ENCODE measurements around the gene SIGLEC7. TPM values are rescaled to one million over a fixed set of nuclear protein-coding genes. Genes with fewer than 3 reads are reported as not detected.
A peak's percentile ranks its signal among the peaks of the same experiment; 100 is the strongest.

The SIGLEC7 gene
- polyA plus RNA-seq, 3 donors = 0.22 to 0.65 (median 0.27) TPM

DNA sequence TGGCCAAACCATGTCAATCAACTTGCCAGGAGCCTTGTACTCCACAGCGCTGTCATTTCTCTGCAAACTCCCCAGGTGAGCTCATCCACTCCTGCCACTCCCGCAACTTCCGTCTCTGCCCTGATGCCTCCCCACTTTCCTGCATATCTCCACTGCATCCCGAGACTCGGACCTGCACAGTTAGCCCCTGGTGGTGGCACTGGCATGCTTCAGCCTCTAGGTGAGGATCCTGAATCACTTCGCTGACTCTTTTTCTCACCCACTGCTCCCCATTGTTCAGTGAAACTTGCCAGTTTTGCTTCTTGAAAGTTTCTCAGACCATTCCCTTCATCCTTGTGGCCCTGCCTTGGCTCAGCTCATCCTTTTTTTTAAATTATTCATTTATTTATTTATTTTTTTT is 30.5 kb upstream of the SIGLEC7 start:
- DNase-seq (ENCODE audit: extremely low read depth in 1 of 11, low read depth in 9 of 11, low spot score in 4 of 11) = no peak

DNA sequence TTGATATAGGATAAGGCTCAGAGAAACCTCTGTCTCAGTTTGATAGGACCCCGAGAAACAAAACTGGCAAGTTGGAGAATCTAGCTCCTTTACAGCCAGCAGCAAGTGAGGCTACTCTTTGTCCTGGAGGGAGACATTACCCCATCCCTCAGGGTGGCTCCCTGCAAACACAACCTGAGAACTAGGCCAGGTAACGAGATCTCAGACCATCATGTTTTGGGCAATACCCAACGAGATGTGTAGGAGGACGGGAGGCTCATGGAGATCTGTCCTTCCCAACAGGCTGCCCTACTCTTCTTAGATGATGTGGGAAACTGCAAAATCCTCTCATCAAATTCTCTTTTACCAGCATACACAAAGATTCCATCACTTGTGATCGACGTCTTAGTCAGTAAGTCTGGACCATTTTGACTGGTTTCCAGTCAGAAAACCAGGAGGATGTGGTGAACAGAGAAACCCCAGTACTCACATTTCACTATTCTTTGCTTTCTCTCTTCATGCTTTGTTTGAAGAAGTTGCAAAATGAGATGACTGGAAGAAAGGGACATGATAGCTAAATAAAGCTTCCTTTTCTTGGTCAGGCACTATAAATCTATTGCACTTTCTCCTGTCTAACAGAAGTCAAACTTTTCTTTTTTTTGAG is 27.9 kb upstream of the SIGLEC7 start:
- no peak for DNase-seq (ENCODE audit: extremely low read depth in 1 of 11, low read depth in 9 of 11, low spot score in 4 of 11)

DNA sequence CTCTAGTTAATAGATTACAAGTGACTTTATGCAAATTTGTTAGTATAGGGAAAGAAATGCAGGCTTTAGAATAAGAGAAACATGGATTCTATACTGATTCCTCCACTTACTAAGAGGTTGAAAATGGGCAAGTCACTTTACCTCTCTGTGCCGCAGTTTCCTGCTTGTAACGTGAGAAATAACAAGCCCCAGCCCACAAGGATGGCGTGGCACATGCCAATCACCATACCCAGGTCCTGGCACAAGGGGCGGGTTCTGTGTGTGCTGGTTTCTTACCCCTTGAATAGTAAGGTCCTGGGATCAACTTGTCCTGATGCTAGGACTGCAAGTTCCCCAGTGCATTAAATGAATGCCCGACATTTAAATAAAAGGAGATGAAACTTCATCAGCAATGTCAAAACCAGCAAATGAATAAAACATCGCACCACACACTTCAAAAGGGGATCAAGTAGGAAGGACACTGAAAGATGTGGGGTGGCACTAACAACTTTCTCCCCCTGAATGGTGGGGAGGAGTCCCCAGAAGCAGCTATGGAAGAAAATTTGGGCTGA is 25.3 kb upstream of the SIGLEC7 start:
- no peak for DNase-seq (ENCODE audit: extremely low read depth in 1 of 11, low read depth in 9 of 11, low spot score in 4 of 11)

DNA sequence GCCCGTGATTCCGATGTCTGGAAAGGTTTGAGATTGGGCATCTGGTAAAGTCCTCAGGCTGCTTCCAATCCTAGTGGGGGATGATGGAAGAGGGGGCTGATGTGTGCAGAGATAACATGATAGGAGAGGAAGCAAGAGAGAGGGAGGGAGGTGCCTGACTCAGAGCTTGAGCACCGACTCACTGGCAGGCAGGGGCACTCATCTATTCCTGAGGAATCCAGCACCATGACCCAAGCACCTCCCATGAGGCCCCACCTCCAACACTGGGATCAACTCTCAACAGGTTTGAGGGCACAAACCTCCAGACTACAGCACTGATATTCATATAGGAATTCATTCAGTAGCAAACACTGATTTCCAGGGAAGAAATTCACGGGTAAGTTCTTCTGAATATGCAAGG is 23.0 kb upstream of the SIGLEC7 start:
- DNase-seq (ENCODE audit: extremely low read depth in 1 of 11, low read depth in 9 of 11, low spot score in 4 of 11) = no peak

DNA sequence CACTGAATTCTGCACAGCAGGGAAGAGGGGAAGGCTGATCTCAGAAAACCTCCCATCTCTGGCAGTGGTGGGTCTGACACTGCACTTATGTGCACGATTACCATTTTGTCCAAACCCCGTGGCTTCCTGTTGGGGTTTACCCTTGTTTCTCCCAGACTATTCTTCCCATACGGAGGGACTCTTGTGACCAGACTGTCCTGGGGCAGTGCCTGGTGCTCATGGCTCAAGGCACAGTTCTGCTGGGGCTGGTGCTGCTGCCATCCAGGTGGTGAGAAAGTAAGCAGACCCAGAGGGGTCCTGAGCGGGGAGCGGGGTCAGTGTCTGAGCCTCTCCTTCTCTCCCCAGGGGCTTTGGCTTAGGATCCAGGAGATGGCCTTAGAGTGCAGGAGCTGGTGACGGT is 22.5 kb upstream of the SIGLEC7 start:
- DNase-seq (ENCODE audit: extremely low read depth in 1 of 11, low read depth in 9 of 11, low spot score in 4 of 11) = no peak

DNA sequence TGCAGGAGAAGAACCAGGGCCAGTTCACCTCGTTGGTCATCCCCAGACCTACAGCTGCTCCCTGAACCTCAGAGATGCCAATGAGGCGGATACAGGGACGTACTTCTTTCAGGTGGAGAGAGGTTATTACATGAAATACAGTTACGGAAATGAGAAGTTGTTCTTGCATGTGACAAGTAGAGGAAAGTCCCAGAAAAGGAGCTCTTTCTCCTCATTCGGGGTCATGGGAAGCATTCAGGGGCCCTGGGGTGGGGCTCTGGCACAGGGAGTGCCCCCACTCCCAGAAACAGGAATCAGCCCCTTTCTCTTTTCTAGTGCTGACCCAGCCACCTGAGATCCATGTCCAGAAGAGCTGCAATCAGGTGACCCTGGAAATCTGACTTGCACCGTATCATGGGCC is 21.9 kb upstream of the SIGLEC7 start:
- no peak for DNase-seq (ENCODE audit: extremely low read depth in 1 of 11, low read depth in 9 of 11, low spot score in 4 of 11)

DNA sequence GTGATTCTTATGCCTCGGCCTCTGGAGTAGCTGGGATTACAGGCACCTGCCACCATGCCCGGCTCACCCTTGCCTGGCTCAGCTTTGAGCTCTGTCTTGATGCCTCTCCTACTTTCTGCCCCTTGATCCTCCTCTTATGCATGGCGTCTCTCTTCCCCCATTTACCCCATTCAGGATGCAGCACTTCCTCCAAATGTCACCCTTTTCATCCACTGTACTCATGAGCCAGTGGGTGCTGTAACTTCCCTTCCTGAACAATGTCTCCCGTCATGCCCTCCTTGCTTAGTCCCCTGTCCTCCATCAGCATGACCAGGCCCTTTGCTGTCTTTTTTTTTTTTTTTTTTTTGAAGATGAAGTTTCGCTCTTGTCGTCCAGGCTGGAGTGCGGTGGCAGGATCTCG is 20.8 kb upstream of the SIGLEC7 start:
- no peak for DNase-seq (ENCODE audit: extremely low read depth in 1 of 11, low read depth in 9 of 11, low spot score in 4 of 11)

DNA sequence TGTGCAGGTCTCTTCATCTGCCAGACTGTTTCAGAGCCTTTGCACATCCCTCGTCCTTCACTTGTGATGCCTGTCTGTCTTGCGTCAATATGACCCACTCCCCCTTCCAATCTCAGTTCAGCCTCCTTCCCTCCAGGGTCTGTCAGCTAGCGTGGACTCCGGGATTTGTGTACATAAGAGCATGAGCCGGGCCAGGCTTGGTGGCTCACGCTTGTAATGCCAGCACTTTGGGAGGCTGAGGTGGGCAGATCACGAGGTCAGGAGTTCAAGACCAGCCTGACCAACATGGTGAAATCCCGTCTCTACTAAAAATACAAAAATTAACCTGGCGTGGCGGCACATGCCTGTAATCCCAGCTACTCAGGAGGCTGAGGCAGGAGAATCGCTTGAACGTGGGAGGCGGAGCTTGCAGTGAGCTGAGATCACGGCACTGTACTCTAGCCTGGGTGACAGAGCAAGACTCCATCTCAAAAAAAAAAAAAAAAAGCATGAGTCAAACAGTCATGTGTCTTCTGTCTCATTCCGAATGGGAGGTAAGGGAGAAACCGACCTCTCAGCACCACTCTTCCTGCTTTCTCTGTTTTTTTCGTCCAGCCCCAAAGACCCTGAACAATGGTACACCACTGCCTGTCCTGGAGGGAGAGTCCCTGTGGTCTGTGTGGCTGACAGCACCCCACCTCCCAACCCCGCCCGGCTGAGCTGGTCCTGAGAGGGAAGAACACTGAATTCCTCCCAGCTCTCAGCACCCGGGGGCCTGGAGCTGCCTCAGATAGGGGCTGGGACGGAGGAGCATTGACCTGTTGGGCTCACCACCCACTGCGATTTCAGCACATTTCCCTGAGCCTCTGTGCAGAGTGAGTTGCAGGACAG is 19.8 kb upstream of the SIGLEC7 start:
- DNase-seq (ENCODE audit: extremely low read depth in 1 of 11, low read depth in 9 of 11, low spot score in 4 of 11) = no peak

DNA sequence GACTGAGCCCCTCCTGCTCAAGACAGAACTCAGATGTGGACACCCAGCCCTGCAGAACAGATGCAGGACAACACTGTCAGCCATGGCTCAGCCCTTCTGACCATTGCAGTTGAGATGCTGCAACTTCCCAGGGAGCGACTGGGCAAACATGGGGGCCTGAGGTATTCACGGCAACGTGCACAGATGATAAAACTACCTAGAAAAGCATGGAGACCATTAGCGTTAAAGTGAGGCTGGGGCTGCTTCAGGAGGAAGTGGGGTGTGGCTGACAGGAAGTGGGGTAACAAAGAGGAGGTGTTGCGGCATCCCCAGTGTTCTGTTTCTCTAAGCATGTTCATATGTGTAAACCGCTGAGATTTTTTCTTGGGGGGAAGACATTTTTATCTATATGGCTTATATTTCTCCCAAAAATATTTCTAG is 18.7 kb upstream of the SIGLEC7 start:
- no peak for DNase-seq (ENCODE audit: extremely low read depth in 1 of 11, low read depth in 9 of 11, low spot score in 4 of 11)

DNA sequence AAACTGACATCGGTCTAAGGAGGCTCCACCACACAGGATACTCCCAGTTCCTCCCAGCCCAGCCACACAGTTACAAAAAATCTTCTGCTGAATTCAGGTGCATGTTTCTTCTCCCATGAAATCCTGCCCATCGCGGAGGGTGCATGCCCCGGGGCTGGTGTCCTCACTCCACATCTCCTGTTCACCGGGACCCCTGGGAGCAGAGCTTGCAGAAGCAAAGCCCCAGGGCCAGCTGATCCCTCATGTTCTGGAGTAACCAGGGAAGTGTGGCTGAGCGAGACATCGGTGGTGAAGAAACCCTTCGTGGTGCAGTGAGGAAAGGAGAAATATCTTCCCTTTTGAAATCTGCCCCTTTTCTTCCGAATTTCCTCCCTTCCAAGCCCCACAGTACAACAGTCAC is 18.3 kb upstream of the SIGLEC7 start:
- no peak for DNase-seq (ENCODE audit: extremely low read depth in 1 of 11, low read depth in 9 of 11, low spot score in 4 of 11)

DNA sequence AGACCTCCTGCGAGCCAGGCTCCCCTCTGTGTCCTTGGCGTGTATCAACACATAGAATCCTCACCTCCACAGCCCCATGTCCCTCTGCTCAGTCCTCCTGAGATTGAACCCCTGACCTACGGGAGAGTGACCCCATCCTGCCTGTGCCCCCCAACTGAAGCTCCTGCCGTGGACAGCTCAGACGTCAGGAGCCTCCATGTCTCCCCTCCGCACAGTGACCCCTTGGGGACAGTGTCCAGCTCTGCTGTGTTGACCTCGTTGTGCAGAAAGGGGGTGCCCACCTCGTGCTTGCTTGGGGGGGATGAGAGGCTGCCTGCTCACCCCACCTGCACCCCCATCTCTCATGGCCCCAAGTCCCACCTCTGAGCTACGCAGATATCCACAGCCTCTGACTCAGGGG is 17.9 kb upstream of the SIGLEC7 start:
- DNase-seq (ENCODE audit: extremely low read depth in 1 of 11, low read depth in 9 of 11, low spot score in 4 of 11) = no peak

DNA sequence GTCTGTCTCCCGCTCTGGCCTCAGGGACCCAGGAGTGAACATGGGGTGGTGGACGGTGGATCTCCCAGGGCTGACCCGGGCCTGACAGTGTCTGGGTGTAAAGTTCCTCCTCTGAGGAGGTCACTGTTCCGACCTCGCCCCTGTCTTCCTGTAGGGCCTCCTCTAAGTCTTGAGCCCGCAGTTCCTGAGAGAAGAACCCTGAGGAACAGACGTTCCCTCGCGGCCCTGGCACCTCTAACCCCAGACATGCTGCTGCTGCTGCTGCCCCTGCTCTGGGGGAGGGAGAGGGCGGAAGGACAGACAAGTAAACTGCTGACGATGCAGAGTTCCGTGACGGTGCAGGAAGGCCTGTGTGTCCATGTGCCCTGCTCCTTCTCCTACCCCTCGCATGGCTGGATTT is 17.4 kb upstream of the SIGLEC7 start, which contains the start of gene SIGLEC9:
SIGLEC9 (plus strand) TSS at position 178 of the 400 bp plus-strand sequence; CDS start at position 247, 69 bp downstream.
- no peak for DNase-seq (ENCODE audit: extremely low read depth in 1 of 11, low read depth in 9 of 11, low spot score in 4 of 11)

DNA sequence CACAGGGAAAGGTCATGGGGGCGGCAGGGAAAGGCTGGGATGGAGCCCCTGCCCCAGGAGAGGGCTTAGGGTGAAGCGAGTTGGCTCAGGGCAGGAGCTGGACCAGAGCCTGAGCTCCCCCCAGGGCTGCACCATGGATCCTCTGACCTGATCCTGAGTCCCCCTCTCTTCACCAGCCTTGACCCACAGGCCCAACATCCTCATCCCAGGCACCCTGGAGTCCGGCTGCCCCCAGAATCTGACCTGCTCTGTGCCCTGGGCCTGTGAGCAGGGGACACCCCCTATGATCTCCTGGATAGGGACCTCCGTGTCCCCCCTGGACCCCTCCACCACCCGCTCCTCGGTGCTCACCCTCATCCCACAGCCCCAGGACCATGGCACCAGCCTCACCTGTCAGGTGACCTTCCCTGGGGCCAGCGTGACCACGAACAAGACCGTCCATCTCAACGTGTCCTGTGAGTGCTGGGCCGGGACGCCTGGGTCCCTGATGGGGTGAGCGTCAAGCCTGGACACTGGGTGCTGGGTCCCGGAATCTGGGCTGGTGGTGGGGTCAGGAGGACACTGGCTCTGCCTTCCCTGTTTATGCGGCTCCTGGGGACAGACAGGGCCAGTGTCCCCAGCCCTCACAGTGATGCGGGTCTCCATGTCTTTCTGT is 16.6 kb upstream of the SIGLEC7 start:
- no peak for DNase-seq (ENCODE audit: extremely low read depth in 1 of 11, low read depth in 9 of 11, low spot score in 4 of 11)

DNA sequence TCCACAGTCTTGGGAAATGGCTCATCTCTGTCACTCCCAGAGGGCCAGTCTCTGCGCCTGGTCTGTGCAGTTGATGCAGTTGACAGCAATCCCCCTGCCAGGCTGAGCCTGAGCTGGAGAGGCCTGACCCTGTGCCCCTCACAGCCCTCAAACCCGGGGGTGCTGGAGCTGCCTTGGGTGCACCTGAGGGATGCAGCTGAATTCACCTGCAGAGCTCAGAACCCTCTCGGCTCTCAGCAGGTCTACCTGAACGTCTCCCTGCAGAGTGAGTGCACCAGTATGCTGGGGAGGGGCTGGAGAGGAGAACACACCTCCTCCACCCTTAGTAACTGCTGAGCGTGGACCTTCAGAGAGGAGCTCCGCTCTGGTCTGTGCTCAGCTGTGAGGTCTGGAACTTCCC is 15.1 kb upstream of the SIGLEC7 start:
- no peak for DNase-seq (ENCODE audit: extremely low read depth in 1 of 11, low read depth in 9 of 11, low spot score in 4 of 11)

DNA sequence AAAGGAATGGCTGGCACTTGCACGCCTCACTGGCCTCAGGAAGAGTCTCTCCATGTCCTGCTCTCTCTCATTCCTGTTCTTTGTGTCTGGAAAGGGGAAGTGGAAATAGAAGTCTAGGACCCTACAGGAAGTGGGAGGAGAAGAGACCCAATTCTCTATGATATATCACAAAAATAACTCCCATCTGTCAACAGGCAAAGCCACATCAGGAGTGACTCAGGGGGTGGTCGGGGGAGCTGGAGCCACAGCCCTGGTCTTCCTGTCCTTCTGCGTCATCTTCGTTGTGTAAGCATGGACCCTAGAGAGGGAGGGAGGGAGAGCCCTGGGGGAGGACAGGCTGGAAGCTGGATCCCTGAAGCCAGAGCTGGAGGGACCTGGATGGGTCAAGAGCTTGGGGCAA is 14.3 kb upstream of the SIGLEC7 start:
- DNase-seq (ENCODE audit: extremely low read depth in 1 of 11, low read depth in 9 of 11, low spot score in 4 of 11) = peak in 2 of 11 donors; percentile 33 to 38

DNA sequence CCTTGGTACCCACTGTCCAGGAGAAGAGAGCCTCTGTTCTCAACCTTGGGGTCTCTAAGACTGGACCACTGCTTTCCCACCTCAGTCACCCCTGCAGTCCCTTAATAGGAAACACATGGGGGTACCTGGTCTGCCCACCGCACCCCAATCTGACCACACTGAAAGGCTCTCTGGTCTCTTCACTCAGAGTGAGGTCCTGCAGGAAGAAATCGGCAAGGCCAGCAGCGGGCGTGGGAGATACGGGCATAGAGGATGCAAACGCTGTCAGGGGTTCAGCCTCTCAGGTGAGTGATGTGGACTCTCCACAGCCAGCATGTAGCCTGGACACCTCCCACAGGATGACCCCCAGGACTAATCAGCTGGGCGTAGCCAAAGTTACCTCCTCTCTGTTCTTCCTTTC is 13.9 kb upstream of the SIGLEC7 start:
- no peak for DNase-seq (ENCODE audit: extremely low read depth in 1 of 11, low read depth in 9 of 11, low spot score in 4 of 11)

DNA sequence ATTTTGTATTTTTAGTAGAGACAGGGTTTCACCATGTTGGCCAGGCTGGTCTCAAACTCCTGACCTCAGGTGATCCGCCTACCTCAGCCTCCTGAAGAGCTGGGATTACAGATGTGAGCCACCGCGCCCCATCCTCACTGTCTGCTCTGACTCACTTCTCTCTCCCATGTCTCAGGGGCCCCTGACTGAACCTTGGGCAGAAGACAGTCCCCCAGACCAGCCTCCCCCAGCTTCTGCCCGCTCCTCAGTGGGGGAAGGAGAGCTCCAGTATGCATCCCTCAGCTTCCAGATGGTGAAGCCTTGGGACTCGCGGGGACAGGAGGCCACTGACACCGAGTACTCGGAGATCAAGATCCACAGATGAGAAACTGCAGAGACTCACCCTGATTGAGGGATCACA is 12.4 kb upstream of the SIGLEC7 start:
- no peak for DNase-seq (ENCODE audit: extremely low read depth in 1 of 11, low read depth in 9 of 11, low spot score in 4 of 11)

DNA sequence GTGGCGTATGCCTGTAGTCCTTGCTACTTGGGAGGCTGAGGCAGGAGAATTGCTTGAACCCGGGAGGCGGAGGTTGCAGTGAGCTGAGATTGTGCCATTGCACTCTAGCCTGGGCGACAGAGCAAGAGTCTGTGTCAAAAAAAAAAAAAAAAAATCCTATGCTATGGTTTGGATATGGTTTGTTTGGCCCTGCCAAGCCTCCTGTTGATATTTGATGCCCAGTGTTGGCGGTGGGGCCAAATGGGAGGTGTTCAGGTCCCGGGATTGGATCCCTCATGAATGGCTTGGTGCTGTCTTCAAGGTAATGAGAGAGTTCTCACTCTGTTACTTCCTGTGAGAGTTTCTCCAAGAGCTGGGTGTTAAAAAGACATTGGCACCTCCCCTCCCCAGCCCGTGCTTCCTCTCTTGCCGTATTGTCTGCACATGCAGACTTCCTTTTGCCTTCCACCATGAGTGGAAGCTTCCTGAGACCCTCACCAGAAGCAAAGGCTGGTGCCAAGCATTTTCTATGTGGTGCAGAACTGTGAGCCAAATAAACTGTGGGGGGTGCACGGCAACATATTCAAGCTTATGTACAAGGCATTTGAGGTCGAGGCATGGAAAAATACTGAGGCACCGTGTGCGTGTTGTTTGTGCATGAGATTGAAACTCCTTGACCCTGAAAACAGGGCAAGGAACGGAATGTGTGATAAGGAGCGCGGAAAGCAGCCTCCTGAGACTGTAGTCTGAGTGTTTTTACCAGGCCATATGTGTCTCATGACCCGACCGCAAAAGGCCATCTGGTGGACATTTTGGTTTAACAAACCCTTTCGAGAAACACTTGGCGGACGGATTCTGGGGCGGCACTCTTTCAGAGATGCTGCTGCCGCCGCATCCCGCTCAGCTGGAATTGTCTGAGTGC is 10.1 kb upstream of the SIGLEC7 start:
- peak in 5 of 11 donors; percentile 29 to 45 (median 36) for DNase-seq (ENCODE audit: extremely low read depth in 1 of 11, low read depth in 9 of 11, low spot score in 4 of 11)

DNA sequence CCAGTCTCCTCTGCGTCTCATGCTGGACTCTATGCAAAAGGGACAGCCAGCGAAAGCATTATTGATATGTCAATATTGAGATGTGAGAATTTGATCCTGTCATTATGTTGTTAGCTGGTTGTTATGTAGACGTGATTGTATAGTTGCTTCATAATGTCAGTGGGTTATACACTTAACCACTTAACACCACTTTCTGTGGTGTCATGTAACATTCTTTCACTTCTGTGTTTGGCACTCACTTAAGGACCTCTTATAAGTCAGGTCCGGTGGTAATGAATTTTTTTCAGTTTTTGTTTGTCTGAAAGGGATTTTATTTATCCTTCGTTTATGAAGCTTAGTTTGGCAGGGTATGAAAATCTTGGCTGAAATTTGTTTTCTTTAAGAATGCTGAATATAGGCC is 7.1 kb upstream of the SIGLEC7 start:
- DNase-seq (ENCODE audit: extremely low read depth in 1 of 11, low read depth in 9 of 11, low spot score in 4 of 11) = no peak
